Hypothalamus (tissue), 51 donors: ENCODE data around the gene BRINP2.
A peak's percentile ranks its signal among the peaks of the same experiment; 100 is the strongest.

ENCODE experiments used
- DNase-seq, 51 donors: peaks; one replicate each; lab custom pipeline; 2025; lab: John Stamatoyannopoulos, UW

The BRINP2 gene

DNA sequence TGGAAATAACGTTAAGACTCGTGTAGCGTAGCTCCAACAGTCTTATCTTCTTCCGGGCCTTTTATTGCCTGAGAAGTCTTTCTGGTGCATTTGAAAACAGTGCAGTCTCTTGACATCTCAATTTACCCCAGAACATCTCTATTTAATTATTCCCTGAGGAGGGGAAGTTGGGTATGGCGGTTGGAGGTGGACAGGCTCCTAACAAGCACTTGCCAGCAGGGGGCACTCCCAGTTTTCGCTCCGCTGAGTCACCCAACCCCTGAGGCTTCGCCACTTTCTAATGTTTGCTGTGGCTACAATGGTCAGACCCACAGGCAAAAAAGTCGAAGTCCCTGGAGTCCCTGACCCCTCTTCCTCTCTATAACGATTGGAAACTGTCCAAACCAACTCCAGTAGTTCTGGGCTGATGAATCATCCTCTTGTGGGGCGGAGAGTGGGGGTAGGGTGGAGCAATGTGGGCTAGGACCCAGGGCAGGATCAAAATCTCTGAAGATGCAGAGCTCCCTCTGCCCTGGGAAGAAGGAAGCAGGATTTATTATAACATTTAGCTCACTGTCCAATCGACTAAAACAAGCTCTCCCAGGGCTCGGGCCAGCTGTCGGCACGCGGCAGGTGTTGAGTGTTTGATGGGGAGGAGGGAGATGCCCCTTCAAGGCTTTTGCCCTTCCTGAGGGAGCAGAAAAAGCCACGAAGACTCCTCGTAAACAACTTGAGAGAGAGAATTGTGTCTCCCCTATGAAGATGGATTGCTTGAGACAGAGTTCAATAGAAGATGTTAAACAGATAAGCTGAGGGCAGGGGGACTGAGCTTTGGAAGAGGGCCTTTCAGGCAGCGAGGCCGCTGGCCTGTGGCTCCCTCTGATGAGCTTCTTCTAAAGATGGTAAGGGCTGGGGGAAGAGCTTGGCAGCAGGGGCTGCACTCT is 85.7 kb downstream of the BRINP2 start:
- peak in 40 of 51 donors; percentile 11 to 82 (median 43) for DNase-seq

GRCh38 chr1:177257128-177257527 is 86.4 kb downstream of the BRINP2 start:
- no peak for DNase-seq

- DNase-seq: no peak
Observed at GRCh38 chr1:177257576-177257975, 86.8 kb downstream of the BRINP2 start.

DNA sequence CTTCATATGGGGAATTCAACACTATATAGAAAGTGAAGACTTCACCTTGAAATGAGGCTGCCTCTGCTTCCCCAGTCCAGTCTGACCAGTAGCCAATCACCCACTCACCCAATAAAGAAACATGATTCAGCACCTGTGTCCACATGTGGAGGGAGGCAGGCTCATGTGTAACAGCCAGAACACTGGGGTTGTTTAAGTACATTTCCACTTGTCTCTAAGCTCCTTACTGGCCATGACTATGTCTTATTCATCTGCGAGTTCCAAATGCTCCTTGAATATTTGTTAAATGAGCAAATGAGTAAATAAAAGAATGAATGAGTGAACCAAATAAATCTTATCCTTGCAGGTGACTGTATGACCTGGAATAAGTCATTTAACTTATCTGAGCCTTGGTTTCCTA is 100.1 kb downstream of the BRINP2 start:
- no peak for DNase-seq

GRCh38 chr1:177273141-177273540 is 102.4 kb downstream of the BRINP2 start:
- no peak for DNase-seq

- DNase-seq: peak in 1 of 51 donors; percentile 17
Observed at GRCh38 chr1:177274687-177275211, 104.0 kb downstream of the BRINP2 start.

- DNase-seq: no peak
Observed at GRCh38 chr1:177275736-177276135, 105.0 kb downstream of the BRINP2 start.

DNA sequence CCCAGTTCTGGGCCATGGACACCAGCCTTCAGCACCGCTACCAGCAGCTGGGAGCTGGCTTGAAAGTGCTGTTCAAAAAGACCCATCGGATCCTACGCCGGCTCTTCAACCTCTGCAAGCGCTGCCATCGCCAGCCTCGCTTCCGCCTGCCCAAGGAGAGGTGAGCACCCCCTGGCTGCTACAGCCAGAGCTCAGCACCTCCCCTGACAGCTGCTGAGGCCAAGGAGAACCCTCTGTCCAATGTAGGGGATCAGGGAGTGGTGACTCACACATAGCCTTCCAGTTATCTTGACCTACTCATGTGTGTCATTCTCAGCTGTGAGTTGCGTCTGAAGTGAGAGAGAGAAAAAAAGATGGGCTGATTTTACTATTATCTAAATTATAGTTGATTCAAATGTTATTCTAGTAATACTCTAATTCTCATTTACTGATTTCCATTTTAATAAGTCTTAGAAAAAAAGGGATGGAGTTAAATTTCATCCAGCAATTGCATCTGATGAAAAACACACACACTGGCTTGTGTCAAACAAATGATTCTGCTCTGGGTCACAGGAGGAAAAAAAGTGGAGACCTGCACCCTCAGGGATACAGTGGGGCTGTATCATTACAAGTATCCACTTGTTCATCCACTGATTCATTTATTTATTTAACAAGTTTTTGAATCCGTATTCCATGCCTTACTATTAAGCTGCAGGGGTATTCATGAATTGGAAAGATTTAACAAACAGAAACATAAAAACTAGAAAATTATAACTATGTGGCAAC is 108.0 kb downstream of the BRINP2 start:
- DNase-seq: no peak

DNA sequence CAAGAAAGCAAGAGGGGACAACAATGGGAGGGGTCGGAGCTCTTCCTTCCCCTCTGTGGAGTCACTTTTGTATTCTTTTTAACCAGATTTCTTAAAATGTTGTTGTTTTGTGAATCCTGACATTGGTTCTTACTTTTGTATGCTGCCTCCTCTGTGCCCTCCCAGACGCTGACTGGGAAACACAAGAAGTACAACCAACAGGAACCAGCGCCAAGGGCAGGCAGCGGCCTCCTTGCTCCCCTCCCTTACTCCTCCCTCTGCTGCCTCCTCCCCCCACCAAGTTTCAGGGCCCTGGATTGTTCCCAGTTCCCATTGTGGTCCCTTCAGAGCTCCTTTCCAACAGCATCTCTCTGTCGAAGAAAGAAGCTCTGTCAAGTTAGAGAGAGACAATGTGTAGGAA is 111.1 kb downstream of the BRINP2 start:
- DNase-seq: peak in 34 of 51 donors; percentile 5 to 74 (median 46)

DNA sequence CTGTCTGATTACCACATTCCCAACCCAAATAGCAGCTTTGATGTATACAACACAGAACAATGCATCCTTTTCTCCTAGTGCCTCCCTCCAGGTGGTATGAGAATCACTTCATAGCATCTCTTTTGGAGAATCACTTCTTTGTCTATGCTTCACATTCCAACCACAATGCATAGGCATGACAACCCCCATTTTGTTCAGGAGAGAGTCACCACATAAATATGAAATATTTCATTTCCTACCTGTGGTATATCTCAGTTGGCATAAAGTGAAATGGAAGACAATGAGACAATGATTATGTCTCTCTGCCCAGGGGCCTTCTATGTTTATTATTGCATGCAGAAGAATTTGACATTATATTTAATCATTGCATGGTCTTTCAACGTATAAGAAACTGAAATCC is 112.2 kb downstream of the BRINP2 start:
- DNase-seq: no peak

- no peak for DNase-seq
Observed at GRCh38 chr1:177283380-177283779, 112.6 kb downstream of the BRINP2 start.

DNA sequence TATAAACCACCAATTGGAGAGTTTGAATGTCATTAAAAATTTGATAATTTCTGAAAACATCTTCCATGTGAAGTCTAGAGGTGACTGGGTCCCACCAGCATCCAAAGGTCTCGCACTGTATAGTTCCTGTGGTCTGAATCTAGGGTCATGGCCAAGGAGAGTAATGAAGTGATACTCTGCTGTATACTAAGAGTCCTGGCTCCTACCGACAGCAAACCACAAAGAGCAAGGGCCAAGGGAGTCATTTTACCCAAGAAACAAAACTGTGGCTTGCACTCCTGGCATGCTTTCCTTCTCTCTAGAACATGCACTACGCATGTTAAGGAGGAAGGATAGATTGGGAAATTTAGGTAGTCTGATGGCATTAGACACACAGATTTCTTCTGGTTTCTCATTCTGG is 115.6 kb downstream of the BRINP2 start:
- DNase-seq: no peak

DNA sequence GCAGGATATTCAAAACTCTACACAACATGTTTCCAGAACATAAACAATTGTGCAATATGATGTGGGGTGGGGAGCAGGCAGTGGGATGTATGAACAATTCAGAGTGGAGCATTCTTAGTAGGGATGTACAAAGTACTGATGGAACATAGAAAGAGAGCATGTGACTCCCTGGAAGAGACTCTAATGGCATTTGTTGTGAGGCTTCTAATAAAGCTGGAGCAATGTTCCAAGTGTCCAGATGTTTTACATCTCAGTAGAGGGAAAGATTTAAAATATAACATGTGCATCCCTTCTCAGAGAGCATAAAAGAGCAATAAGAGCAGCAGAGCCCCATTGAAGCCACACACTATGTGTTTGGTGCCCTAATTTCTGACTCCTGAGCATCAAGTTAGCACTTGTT is 116.5 kb downstream of the BRINP2 start:
- DNase-seq: no peak

- no peak for DNase-seq
Observed at GRCh38 chr1:177287994-177288393, 117.2 kb downstream of the BRINP2 start.

- no peak for DNase-seq
Observed at GRCh38 chr1:177289532-177289931, 118.8 kb downstream of the BRINP2 start.

GRCh38 chr1:177300431-177300830 is 129.7 kb downstream of the BRINP2 start:
- no peak for DNase-seq

DNA sequence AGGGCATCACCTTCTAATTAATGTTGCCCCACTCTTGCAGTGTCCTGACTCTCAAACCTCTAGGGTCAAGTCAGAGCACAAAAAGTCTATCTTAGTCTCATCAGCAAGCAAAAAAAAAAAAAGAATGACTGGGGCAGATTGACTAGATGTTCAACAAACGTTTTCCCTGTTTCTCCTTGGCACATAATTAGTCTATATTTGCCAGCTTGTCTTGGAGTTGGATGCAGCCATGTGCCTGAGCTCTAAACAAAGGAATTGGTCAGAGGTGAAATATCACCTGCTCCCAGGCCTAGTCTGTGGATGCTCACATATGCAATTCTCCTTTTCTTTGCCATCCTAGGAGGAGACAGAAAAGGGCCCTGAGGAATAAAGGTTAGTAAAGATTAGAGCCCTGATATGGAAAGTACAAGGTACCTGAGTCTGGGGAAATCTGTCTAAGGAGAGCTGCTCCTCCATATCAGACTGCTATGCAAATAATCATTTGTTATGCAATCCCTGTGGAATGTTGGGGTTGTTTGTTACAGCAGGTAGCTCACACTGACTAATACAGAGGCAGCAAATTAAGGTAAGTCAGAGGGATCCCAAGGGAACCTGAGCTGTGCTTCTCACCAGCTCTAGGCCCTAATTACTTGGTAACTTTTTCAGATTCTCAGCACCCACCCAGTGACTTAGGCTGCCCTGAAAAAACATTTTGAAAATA is 130.8 kb downstream of the BRINP2 start:
- peak in 1 of 51 donors; percentile 19 for DNase-seq

- DNase-seq: peak in 19 of 51 donors; percentile 9 to 71 (median 33)
Observed at GRCh38 chr1:177302357-177303044, 131.7 kb downstream of the BRINP2 start.

GRCh38 chr1:177305040-177306018 is 134.6 kb downstream of the BRINP2 start:
- peak in 14 of 51 donors; percentile 15 to 65 (median 36) for DNase-seq
